CD14-positive monocyte (primary cell): ENCODE results near the gene AKAP12. TPM values are rescaled to one million over a fixed set of nuclear protein-coding genes. Genes with fewer than 3 reads are reported as not detected.

Experiments used
- DNase-seq, 3 donors: peaks; one replicate each; pipeline ENCODE4 v3.0.0-alpha.2; 2011 to 2022
- H2AFZ ChIP-seq: 2 replicates; pipeline ENCODE4 v1.6.0; 2012; ENCODE audit warnings: mild to moderate bottlenecking, low read depth, low read length, inconsistent platforms; ENCODE audit not compliant: insufficient read depth, poor library complexity, severe bottlenecking
- H3K27ac ChIP-seq, 2 donors: 1 replicate in 1 of 2; 2 replicates in 1 of 2; pipeline ENCODE4 v1.5.1; 2012 to 2013; ENCODE audit warnings: low read length in 2 of 2, control low read depth in 1 of 2, inconsistent platforms in 1 of 2, low read depth in 1 of 2, mild to moderate bottlenecking in 1 of 2
- H3K27me3 ChIP-seq, 2 donors: one replicate each; pipeline versions ENCODE4 v1.6.0 to v1.6.1; 2011 to 2013; ENCODE audit warnings: low read length in 2 of 2; ENCODE audit not compliant: control insufficient read depth in 2 of 2, insufficient read depth in 2 of 2
- H3K36me3 ChIP-seq, 2 donors: replicated peaks in 1 of 2; 1 replicate in 1 of 2; 2 replicates in 1 of 2; pipeline versions ENCODE4 v1.5.1 to v1.6.1; 2012 to 2013; ENCODE audit warnings: low read length in 2 of 2, control low read depth in 1 of 2, inconsistent platforms in 1 of 2, mild to moderate bottlenecking in 1 of 2; ENCODE audit not compliant: insufficient read depth in 2 of 2, control insufficient read depth in 1 of 2
- H3K4me1 ChIP-seq, 2 donors: 1 replicate in 1 of 2; 2 replicates in 1 of 2; pipeline versions ENCODE4 v1.5.1 to v1.6.1; 2012 to 2013; ENCODE audit warnings: low read length in 2 of 2, control low read depth in 1 of 2, inconsistent platforms in 1 of 2, mild to moderate bottlenecking in 1 of 2, moderate library complexity in 1 of 2; ENCODE audit not compliant: insufficient read depth in 2 of 2, control insufficient read depth in 1 of 2
- H3K4me2 ChIP-seq: replicated peaks from 2 replicates; pipeline ENCODE3; 2012; ENCODE audit warnings: low read length, moderate library complexity, mild to moderate bottlenecking; ENCODE audit not compliant: poor library complexity, severe bottlenecking; ENCODE audit errors: extremely low read depth
- H3K4me3 ChIP-seq, 3 experiments: fragments of 200-600 bp in 1 of 3; sonication (generic) in 1 of 3; replicated peaks in 1 of 3; 1 replicate in 2 of 3; 2 replicates in 1 of 3; pipeline ENCODE4 v1.5.1; 2011 to 2013; ENCODE audit warnings: low read length in 3 of 3, mild to moderate bottlenecking in 3 of 3, control low read depth in 2 of 3, low read depth in 2 of 3, inconsistent platforms in 1 of 3, moderate library complexity in 1 of 3
- H3K79me2 ChIP-seq: 2 replicates; pipeline ENCODE4 v1.6.0; 2012; ENCODE audit warnings: mild to moderate bottlenecking, control low read depth, inconsistent platforms, low read length, moderate library complexity; ENCODE audit not compliant: insufficient read depth
- H3K9ac ChIP-seq: 2 replicates; pipeline ENCODE4 v1.6.0; 2017; ENCODE audit warnings: low read length, mild to moderate bottlenecking; ENCODE audit not compliant: insufficient read depth, poor library complexity, severe bottlenecking
- H3K9me3 ChIP-seq, 2 donors: replicated peaks in 1 of 2; 1 replicate in 1 of 2; 2 replicates in 1 of 2; pipeline versions ENCODE4 v1.5.1 to v1.6.1; 2012 to 2013; ENCODE audit warnings: low read length in 2 of 2, control low read depth in 1 of 2; ENCODE audit not compliant: control insufficient read depth in 1 of 2, insufficient read depth in 1 of 2
- H4K20me1 ChIP-seq: 2 replicates; pipeline ENCODE4 v1.6.0; 2012; ENCODE audit warnings: mild to moderate bottlenecking, low read length, control low read depth, moderate library complexity; ENCODE audit not compliant: insufficient read depth
- H3K27ac Mint-ChIP-seq, 7 donors: one replicate each; pipeline ENCODE4 v1.8.0; 2020; ENCODE audit warnings: mild to moderate bottlenecking in 7 of 7, mixed read lengths in 7 of 7, moderate library complexity in 6 of 7, inconsistent platforms in 2 of 7
- H3K27me3 Mint-ChIP-seq, 3 donors: one replicate each; pipeline ENCODE4 v1.8.0; 2021 to 2022; ENCODE audit warnings: low read depth in 3 of 3, mild to moderate bottlenecking in 3 of 3, mixed read lengths in 3 of 3, moderate library complexity in 3 of 3, inconsistent platforms in 1 of 3
- H3K36me3 Mint-ChIP-seq, 2 donors: one replicate each; pipeline ENCODE4 v1.8.0; 2020; ENCODE audit warnings: mixed read lengths in 2 of 2, inconsistent platforms in 1 of 2, mild to moderate bottlenecking in 1 of 2
- H3K4me1 Mint-ChIP-seq: one replicate; pipeline ENCODE4 v1.8.0; 2020; ENCODE audit warnings: mild to moderate bottlenecking, mixed read lengths
- H3K4me3 Mint-ChIP-seq, 2 donors: one replicate each; pipeline ENCODE4 v1.8.0; 2020; ENCODE audit warnings: mild to moderate bottlenecking in 2 of 2, mixed read lengths in 2 of 2, moderate library complexity in 1 of 2
- H3K9me3 Mint-ChIP-seq, 7 donors: one replicate each; pipeline ENCODE4 v1.8.0; 2020 to 2022; ENCODE audit warnings: mixed read lengths in 7 of 7, mild to moderate bottlenecking in 6 of 7, moderate library complexity in 6 of 7, inconsistent platforms in 2 of 7
- WGBS: methylation state at CpG from one replicate; pipeline ENCODE4 v1.1.5; 2013; ENCODE audit warnings: missing lambda C conversion rate; ENCODE audit not compliant: insufficient coverage; 5-methylcytosine and 5-hydroxymethylcytosine counted together
- intact Hi-C, 2 donors: fragments of 100-400 bp; cut with micrococcal nuclease; formaldehyde crosslinking; loops; one replicate each; pipeline versions ENCODE4 v1.15.0 to v1.15.1; 2023
- polyA plus RNA-seq, 3 donors: library from polyadenylated mRNA; depleted of rRNA in 1 of 3; unstranded in 2 of 3; stranded (reverse) in 1 of 3; fragments of 300-500 nt in 2 of 3; fragments of >200 nt in 1 of 3; fragmentation: Illumina TruSeq in 2 of 3; gene quantifications; 1 replicate in 2 of 3; 2 replicates in 1 of 3; pipeline ENCODE4 v1.2.3, GENCODE V29; 2012 to 2021
- TF ChIP-seq, protein P1 (sequence below): fragments of 200-600 bp; IDR thresholded peaks from one replicate; pipeline ENCODE4 v1.8.0; 2022; ENCODE audit warnings: antibody characterized with exemption, mild to moderate bottlenecking

Gene AKAP12
- polyA plus RNA-seq, 3 donors, result 0.01 TPM; not detected in 2

DNA sequence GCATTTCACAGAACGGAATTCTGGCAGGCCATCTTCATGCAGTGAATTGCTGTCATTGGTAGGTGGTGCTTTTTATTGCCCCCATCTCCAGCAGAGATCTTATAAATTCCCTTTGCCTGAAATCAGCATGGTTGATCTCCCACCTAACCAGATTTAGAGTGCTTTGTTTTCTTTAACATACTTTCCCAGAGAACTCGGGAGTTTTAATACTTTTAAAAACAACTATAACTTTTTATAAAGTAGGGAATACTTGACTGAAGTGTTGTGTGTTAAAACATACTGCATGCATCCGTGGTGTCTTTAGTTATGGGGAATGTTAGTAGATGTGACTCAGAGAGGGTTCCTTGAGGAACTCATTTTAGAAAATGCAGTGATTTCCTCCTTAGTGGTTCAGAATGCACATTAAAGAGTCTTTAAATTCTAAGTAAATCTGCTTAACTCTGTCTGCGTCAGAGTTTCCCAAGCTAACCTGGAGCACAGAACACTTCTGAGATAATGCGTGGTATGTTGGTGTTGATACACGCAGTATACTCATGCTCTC is 54.9 kb downstream of the AKAP12 start:
- H2AFZ ChIP-seq, result no peak overlapping the region
- intact Hi-C loops, result no loop called here
- H3K27me3 ChIP-seq, result peaks cover 0 to 7% of the 10 kb centered on the region in 2 donors
- DNase-seq, result no peak
- H3K9me3 ChIP-seq, result no peaks in the 10 kb centered on the region
- TF ChIP-seq, protein P1, sequence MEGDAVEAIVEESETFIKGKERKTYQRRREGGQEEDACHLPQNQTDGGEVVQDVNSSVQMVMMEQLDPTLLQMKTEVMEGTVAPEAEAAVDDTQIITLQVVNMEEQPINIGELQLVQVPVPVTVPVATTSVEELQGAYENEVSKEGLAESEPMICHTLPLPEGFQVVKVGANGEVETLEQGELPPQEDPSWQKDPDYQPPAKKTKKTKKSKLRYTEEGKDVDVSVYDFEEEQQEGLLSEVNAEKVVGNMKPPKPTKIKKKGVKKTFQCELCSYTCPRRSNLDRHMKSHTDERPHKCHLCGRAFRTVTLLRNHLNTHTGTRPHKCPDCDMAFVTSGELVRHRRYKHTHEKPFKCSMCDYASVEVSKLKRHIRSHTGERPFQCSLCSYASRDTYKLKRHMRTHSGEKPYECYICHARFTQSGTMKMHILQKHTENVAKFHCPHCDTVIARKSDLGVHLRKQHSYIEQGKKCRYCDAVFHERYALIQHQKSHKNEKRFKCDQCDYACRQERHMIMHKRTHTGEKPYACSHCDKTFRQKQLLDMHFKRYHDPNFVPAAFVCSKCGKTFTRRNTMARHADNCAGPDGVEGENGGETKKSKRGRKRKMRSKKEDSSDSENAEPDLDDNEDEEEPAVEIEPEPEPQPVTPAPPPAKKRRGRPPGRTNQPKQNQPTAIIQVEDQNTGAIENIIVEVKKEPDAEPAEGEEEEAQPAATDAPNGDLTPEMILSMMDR, result no peak
- no peak overlapping the region for H3K4me3 ChIP-seq
- H3K27ac Mint-ChIP-seq, result no peak overlapping the region
- no peak overlapping the region for H3K4me3 Mint-ChIP-seq
- H3K36me3 Mint-ChIP-seq, result no peaks in the 10 kb centered on the region
- H3K4me1 Mint-ChIP-seq, result peaks cover 7% of the 10 kb centered on the region
- no peak overlapping the region for H3K27ac ChIP-seq
- no peaks in the 10 kb centered on the region for H3K36me3 ChIP-seq
- no peak overlapping the region for H3K9ac ChIP-seq
- no peak overlapping the region for H3K4me2 ChIP-seq
- 90% methylated on average over 2 of the region's 6 CpGs for WGBS
- H4K20me1 ChIP-seq, result no peaks in the 10 kb centered on the region
- H3K27me3 Mint-ChIP-seq, result peaks cover 10 to 20% (median 16%) of the 10 kb centered on the region in 3 donors
- no peaks in the 10 kb centered on the region for H3K79me2 ChIP-seq
- H3K4me1 ChIP-seq, result no peaks in the 10 kb centered on the region
- no peaks in the 10 kb centered on the region for H3K9me3 Mint-ChIP-seq

DNA sequence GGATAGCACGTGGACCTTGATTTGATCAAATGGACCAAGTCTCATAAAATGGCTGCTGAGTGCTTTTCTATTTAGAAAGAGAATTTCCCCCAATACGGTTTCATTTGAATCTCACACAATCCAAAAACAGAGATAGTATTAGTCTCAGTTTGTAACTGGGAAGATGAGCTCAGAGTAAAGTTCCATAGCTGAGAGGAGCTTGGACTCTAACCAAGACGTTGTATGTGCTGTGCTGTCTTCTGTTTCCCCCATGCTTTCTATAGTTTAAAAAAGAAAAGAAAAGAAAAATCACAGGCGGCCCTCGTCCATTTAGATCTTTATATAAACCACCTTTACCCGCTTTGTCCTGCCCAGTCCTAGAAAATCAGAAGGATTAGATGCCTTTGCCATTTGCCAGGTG is 58.1 kb downstream of the AKAP12 start:
- Histone ChIP-seq H4K20me1 (no peaks in the 10 kb centered on the region), H2AFZ (no peak overlapping the region), H3K4me1 (no peaks in the 10 kb centered on the region), H3K9ac (no peak overlapping the region), H3K27me3 (peaks cover 0 to 2% of the 10 kb centered on the region in 2 donors), H3K27ac (no peak overlapping the region), H3K79me2 (no peaks in the 10 kb centered on the region), H3K4me2 (no peak overlapping the region), H3K9me3 (no peaks in the 10 kb centered on the region), H3K36me3 (no peaks in the 10 kb centered on the region), H3K4me3 (no peak overlapping the region)
- H3K27ac Mint-ChIP-seq, result no peak overlapping the region
- H3K4me3 Mint-ChIP-seq, result no peak overlapping the region
- no peak for DNase-seq
- no CpG with 5 or more reads among the region's 6 CpGs for WGBS
- H3K27me3 Mint-ChIP-seq, result peaks cover 9 to 16% (median 16%) of the 10 kb centered on the region in 3 donors
- no peaks in the 10 kb centered on the region for H3K4me1 Mint-ChIP-seq
- intact Hi-C loops, result no loop called here
- no peaks in the 10 kb centered on the region for H3K36me3 Mint-ChIP-seq
- TF ChIP-seq, protein P1, result no peak
- no peaks in the 10 kb centered on the region for H3K9me3 Mint-ChIP-seq
